Endothelial cell of umbilical vein (primary cell): ENCODE results near the gene ZSCAN2. TPM values are rescaled to one million over a fixed set of nuclear protein-coding genes. Genes with fewer than 3 reads are reported as not detected.

ENCODE experiments used
- BruUV-seq: library from RNA; stranded (reverse); fragments of 400-500 nt; replicated peaks from 2 replicates; lab custom pipeline; 2021; lab: Mats Ljungman, UMichigan
- CTCF ChIA-PET: fragments of 300-600, 350-600 bp; sonication (Branson Sonifier 250); formaldehyde crosslinking; loops from one replicate; lab custom pipeline; 2021; ENCODE audit warnings: antibody characterized with exemption, inconsistent platforms; lab: Charles Lee
- POLR2A ChIA-PET: fragments of 300-600, 350-600 bp; sonication (Branson Sonifier 250); formaldehyde crosslinking; loops from one replicate; lab custom pipeline; 2021; ENCODE audit warnings: antibody characterized with exemption, inconsistent platforms; lab: Charles Lee
- DNase-seq: peaks from one replicate; pipeline ENCODE4 v3.0.0-alpha.2; 2011; ENCODE audit warnings: low read depth, low spot score
- FAIRE-seq: peaks from 2 replicates; lab custom pipeline; 2011; peaks lifted over from hg19 to GRCh38; lab: Jason Lieb, UNC
- H2AFZ ChIP-seq: 2 replicates; pipeline ENCODE4 v1.6.0; 2012; ENCODE audit warnings: low read depth, low read length, control low read depth, inconsistent platforms
- H3K27ac ChIP-seq: 2 replicates; pipeline ENCODE4 v1.5.1; 2011; ENCODE audit warnings: low read depth, mild to moderate bottlenecking, control low read depth, low read length, moderate library complexity; ENCODE audit not compliant: insufficient read depth
- H3K27me3 ChIP-seq, 2 experiments: 2 replicates each; pipeline versions ENCODE4 v1.6.0 to v1.6.1; 2011; ENCODE audit warnings: low read length in 2 of 2, mixed read lengths in 1 of 2; ENCODE audit not compliant: control insufficient read depth in 2 of 2, insufficient read depth in 2 of 2
- H3K36me3 ChIP-seq, 2 experiments: 2 replicates in 1 of 2; 3 replicates in 1 of 2; pipeline ENCODE4 v1.5.1; 2011; ENCODE audit warnings: low read length in 2 of 2, mild to moderate bottlenecking in 1 of 2, moderate library complexity in 1 of 2; ENCODE audit not compliant: control insufficient read depth in 2 of 2, insufficient read depth in 2 of 2; ENCODE audit errors: extremely low read depth in 1 of 2
- H3K4me1 ChIP-seq: 3 replicates; pipeline ENCODE4 v1.5.1; 2011; ENCODE audit warnings: mild to moderate bottlenecking, low read length; ENCODE audit not compliant: control insufficient read depth, insufficient read depth; ENCODE audit errors: extremely low read depth
- H3K4me2 ChIP-seq: 2 replicates; pipeline ENCODE4 v1.6.1; 2011; ENCODE audit warnings: low read length, control low read depth, mixed read lengths; ENCODE audit not compliant: insufficient read depth
- H3K4me3 ChIP-seq, 3 experiments: fragments of 200-600 bp in 1 of 3; sonication (generic), shearing (Covaris generic) in 1 of 3; replicated peaks in 1 of 3; 2 replicates each; pipeline ENCODE4 v1.5.1; 2011 to 2016; ENCODE audit warnings: control low read depth in 3 of 3, low read length in 3 of 3, mild to moderate bottlenecking in 2 of 3, inconsistent platforms in 1 of 3, low read depth in 1 of 3, moderate library complexity in 1 of 3; ENCODE audit not compliant: insufficient read depth in 1 of 3
- H3K79me2 ChIP-seq: 2 replicates; pipeline ENCODE4 v1.6.0; 2012; ENCODE audit warnings: low read length, inconsistent platforms; ENCODE audit not compliant: control insufficient read depth, insufficient read depth
- H3K9ac ChIP-seq: replicated peaks from 2 replicates; pipeline ENCODE3; 2011; ENCODE audit warnings: low read length, control low read depth; ENCODE audit not compliant: insufficient read depth; ENCODE audit errors: extremely low read depth
- H3K9me1 ChIP-seq: replicated peaks from 3 replicates; pipeline ENCODE4 v1.6.0; 2011; ENCODE audit warnings: mild to moderate bottlenecking, low read length; ENCODE audit not compliant: control insufficient read depth, insufficient read depth; ENCODE audit errors: extremely low read depth
- H3K9me3 ChIP-seq: replicated peaks from 2 replicates; pipeline ENCODE4 v1.5.1; 2012; ENCODE audit warnings: low read length, inconsistent platforms; ENCODE audit not compliant: control insufficient read depth, insufficient read depth
- H4K20me1 ChIP-seq: replicated peaks from 2 replicates; pipeline ENCODE3; 2011; ENCODE audit warnings: mild to moderate bottlenecking, low read length; ENCODE audit not compliant: control insufficient read depth, insufficient read depth; ENCODE audit errors: extremely low read depth
- GATA2 ChIP-seq: IDR thresholded peaks from 2 replicates; pipeline ENCODE4 v1.7.0; 2011; ENCODE audit warnings: low read depth, mild to moderate bottlenecking, moderate library complexity, mixed read lengths, low read length; ENCODE audit not compliant: insufficient read length, insufficient read depth
- JUN ChIP-seq: IDR thresholded peaks from 2 replicates; pipeline ENCODE4 v1.6.1; 2011; ENCODE audit warnings: borderline replicate concordance, low read depth; ENCODE audit not compliant: insufficient read length, insufficient read depth
- MAX ChIP-seq: IDR thresholded peaks from 2 replicates; pipeline ENCODE4 v1.6.1; 2011; ENCODE audit not compliant: insufficient read depth, insufficient read length
- POLR2A ChIP-seq: IDR thresholded peaks from 2 replicates; pipeline ENCODE4 v1.6.1; 2012; ENCODE audit warnings: low read depth, mild to moderate bottlenecking, control low read depth, low read length
- POLR2AphosphoS5 ChIP-seq: IDR thresholded peaks from 2 replicates; pipeline ENCODE4 v1.6.1; 2012; ENCODE audit warnings: low read depth, mild to moderate bottlenecking, control low read depth, low read length, moderate library complexity; ENCODE audit not compliant: insufficient read depth
- dilution Hi-C: fragments of 300-500 bp; cut with MboI; formaldehyde crosslinking; loops from one replicate; pipeline ENCODE4 v1.15.0; 2019; ENCODE audit warnings: low sequenced_read_pairs; ENCODE audit not compliant: extremely low pct_ligation_motif_present
- intact Hi-C: fragments of 100-400 bp; cut with micrococcal nuclease; formaldehyde crosslinking; loops from one replicate; pipeline ENCODE4 v1.10.0; 2022
- polyA plus RNA-seq, 4 experiments: library from polyadenylated mRNA; depleted of rRNA in 3 of 4; stranded (reverse) in 3 of 4; unstranded in 1 of 4; fragments of >200 nt; gene quantifications; 2 replicates each; pipeline versions ENCODE4 v1.2.1 to v1.2.3, GENCODE V29; 2011 to 2012; ENCODE audit warnings: missing spikeins in 1 of 4
- total RNA-seq: library from RNA; stranded (reverse); gene quantifications from 2 replicates; pipeline ENCODE4 v1.2.3, GENCODE V29; 2021

The ZSCAN2 gene
- total and polyA plus RNA-seq, 2 donors (not counting 3 experiments of a cell fraction or from before 2014, with no cell fraction given), result 12.9 to 13.5 TPM

DNA sequence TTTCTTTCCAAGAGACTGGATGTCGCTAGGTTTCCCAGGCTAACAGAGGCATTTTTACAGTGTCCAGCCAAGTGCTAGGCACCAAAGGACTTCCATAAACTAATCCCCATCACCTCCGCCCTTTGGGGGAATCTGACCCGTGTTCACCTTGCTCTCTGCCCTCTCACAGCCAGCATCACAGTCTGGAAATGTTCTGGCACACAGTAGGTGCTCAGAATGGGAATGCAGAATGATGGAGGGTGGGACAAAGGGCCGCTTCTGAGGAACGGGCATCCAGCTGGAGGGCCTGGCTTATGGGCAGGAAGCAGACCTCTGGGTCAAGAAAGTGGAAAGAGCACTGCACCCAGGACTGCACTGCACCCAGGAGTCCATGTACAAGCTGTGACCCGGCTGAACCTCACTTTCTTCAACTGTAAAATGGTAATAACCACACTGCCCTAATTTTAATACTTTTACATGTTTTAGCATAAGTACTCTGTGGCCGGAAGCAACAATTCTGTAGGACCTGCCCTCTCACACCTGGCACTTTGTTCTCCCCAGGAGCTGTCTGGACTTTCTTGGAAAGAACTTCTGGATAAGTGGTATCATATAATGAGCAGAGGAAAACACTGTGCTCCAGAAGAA lies 58.1 kb downstream of the ZSCAN2 start:
- no peak for DNase-seq
- no peak overlapping the region for H3K4me3 ChIP-seq
- H3K79me2 ChIP-seq, result no peaks in the 10 kb centered on the region
- H3K9ac ChIP-seq, result peak overlapping the region; percentile 78
- CTCF ChIA-PET, result interaction anchor here (0.7 to 2.0 kb wide), 13 partner anchors 9 to 269 kb away, joined by 3 to 12 read pairs (median 4); no protein-coding TSS in a partner anchor
- H3K27me3 ChIP-seq, result no peaks in the 10 kb centered on the region
- no peaks in the 10 kb centered on the region for H3K9me1 ChIP-seq
- peaks cover 18% of the 10 kb centered on the region for H3K4me1 ChIP-seq
- no peaks in the 10 kb centered on the region for H3K36me3 ChIP-seq
- H2AFZ ChIP-seq, result peak overlapping the region; percentile 25
- peak overlapping the region; percentile 24 for H3K27ac ChIP-seq
- H3K9me3 ChIP-seq, result no peaks in the 10 kb centered on the region
- no peaks in the 10 kb centered on the region for H4K20me1 ChIP-seq
- no TSS peak for BruUV-seq
- intact Hi-C loops (loop anchor here (1.0 kb wide), 4 partner anchors 57 to 269 kb away; partner anchors contain the start of genes SEC11A and ZNF592), dilution Hi-C loops (no loop called here)
- FAIRE-seq, result no peak
- POLR2A ChIA-PET, result no interaction called here
- TF ChIP-seq MAX (no peak), JUN (no peak)
- H3K4me2 ChIP-seq, result peak overlapping the region; percentile 31

DNA sequence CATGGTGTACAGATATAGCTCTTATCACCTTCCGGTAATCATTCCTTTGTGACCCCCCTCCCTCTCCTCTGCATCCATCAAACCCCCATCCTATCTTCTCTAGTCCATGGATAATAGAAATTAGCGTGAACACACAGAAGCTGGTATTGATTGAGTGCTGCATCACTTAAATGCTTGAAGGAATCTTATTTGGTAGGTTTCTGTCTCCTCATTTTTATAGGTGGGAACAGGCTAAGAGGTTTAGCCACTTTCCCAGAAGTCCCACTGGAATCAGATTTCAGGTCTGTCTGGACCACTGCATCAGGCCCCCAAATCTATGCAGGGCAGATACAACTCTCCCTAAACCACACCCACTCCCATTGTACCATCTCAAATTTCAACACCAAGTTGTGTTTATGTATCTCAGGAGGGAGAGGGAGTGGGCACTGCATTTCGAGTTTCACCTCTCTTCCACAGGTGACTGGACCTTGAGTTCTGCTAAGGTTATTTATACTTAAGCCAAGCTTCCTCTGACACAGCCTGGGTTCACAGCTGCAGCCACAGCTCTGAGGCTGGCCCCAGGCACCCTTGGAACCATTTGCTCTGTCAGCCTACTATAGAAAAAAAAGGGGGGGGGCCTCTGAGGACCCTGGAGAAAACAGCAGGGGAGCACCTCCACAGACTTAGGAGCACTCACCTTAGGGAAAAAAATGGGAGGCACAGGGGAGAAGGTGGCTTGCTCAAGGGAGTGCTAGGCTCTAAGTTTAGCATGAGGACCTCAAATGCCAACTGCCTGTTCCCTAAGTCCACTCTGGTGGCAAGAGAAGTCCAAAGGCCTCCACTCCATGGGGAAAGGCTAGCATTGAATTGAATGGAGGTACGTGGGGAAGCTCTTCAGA lies 59.3 kb downstream of the ZSCAN2 start:
- ChIA-PET POLR2A (no interaction called here), CTCF (interaction anchor here (1.7 to 2.0 kb wide), 2 partner anchors 26 to 252 kb away, joined by 4 read pairs; no protein-coding TSS in a partner anchor)
- H3K9ac ChIP-seq, result no peak overlapping the region
- no peaks in the 10 kb centered on the region for H3K9me1 ChIP-seq
- no peaks in the 10 kb centered on the region for H3K79me2 ChIP-seq
- H3K9me3 ChIP-seq, result no peaks in the 10 kb centered on the region
- H3K27ac ChIP-seq, result no peak overlapping the region
- dilution Hi-C loops, result no loop called here
- DNase-seq, result no peak
- no peaks in the 10 kb centered on the region for H4K20me1 ChIP-seq
- no peaks in the 10 kb centered on the region for H3K27me3 ChIP-seq
- H3K4me1 ChIP-seq, result peaks cover 14% of the 10 kb centered on the region
- no peak overlapping the region for H2AFZ ChIP-seq
- no peak overlapping the region for H3K4me3 ChIP-seq
- no peaks in the 10 kb centered on the region for H3K36me3 ChIP-seq
- intact Hi-C loops, result no loop called here
- H3K4me2 ChIP-seq, result no peak overlapping the region
- BruUV-seq, result no TSS peak
- FAIRE-seq, result no peak
- TF ChIP-seq JUN (no peak), POLR2AphosphoS5 (no peak), GATA2 (no peak), POLR2A (no peak)
